GM04504 (cell line): Measurements from ENCODE around the gene KRTAP1-1.
"Not testable (repeated sequence)": the region's sequence is repeated elsewhere in the genome, so short reads cannot be mapped to it uniquely, and the experiment has no call there.

Experiments
- DNase-seq: peaks from one replicate; pipeline ENCODE4 v3.0.0-alpha.2; 2012; ENCODE audit warnings: low read depth

KRTAP1-1 gene

GRCh38 chr17:41055130-41055529 is 13.9 kb upstream of the KRTAP1-1 start, which contains the start of gene KRTAP2-2:
KRTAP2-2 (minus strand) TSS chr17:41055230; CDS start chr17:41055211, 19 bp downstream.
- not testable (repeated sequence) for DNase-seq

- DNase-seq = not testable (repeated sequence)
Measured at GRCh38 chr17:41054556-41054955, 13.3 kb upstream of the KRTAP1-1 start.

- DNase-seq = no peak
Measured at GRCh38 chr17:41054025-41054424, 12.8 kb upstream of the KRTAP1-1 start.

DNA sequence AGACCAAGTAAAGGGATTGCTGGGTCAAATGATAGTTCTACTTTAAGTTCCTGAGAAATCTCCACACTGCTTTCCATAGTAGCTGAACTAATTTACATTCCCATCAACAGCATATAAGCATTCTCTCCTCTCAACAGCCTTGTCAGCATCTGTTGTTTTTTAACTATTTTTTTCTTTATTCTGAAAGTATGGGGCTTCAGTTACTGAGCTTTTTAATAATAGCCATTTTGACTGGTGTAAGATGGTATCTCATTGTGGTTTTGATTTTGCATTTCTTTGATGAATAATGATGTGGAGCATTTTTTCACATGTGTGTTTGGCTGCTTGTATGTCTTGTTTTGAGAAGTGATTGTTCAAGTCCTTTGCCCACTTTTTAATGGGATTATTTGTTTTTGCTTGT is 11.3 kb upstream of the KRTAP1-1 start:
- DNase-seq = no peak

DNA sequence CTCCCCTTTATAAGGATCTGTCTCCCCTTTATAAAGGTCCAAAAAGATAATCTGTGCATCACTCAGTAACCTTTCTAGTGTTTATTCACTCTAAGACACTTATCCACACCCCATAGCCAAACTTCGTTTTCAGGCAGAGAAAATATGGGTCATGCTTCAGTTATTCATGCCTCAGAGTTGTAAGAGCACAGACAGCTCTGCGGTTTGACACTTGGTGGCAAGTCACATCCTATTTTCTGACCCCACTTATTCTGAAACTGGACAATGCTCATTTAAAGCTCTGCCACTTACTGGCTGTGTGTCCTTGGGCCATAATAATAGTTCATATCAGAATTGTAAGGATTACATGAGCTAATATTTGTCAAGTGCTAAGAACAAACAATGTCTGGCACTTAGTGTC is 7.9 kb upstream of the KRTAP1-1 start:
- DNase-seq = no peak

DNA sequence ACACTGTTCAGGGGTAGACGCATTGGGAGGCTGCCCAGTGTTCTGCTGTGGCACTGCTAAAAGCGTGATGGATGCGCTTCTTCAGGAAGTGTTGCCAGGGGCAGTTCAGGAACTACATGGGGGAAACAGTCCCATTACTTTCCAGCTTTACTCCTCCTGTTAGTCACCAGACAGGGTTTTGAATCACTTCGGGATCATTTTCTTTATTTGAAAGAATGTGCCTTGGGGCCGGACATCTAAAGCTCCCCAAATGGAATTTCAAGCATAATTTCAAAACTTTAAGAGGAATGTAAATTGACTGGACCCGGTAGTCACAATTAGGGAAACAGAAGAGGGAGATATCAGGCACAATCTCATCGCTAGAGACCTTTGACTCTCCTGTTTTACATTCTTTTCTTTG is 7.2 kb upstream of the KRTAP1-1 start:
- no peak for DNase-seq

DNA sequence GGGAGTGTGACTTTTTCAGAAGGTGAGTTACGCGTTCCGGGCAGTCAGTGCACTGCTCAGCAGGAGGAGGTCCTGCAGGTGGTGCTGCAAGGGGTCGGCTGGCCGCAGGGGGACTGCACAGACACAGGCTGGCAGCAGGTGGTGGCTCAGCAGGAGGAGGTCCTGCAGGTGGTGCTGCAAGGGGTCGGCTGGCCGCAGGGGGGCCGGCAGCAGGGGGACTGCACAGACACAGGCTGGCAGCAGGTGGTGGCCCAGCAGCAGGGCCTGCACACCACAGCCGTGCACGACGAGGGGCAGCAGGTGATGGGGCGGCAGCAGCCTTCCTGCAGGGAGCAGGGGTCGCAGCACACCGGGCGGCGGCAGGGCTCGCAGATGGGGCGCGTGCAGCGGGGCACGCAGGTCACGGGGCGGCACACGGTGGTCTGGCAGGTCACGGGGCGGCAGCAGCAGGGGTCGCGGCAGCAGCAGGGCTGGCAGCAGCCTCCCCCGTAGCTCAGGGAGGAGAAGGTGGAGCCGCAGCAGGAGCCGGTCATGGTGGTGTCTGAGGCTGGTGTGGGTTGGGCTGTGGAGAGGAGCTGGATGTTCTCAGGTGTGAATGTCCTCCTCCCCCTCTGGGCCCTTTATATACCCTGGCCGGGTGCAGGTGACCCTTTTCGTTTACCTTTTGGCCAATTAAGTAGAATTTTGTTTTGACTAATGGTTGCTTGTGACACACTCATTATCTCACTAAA is 5.7 kb upstream of the KRTAP1-1 start, which contains the start of gene KRTAP2-1:
Gene KRTAP2-1, minus strand, starts transcription at position 582 of the 731 bp plus-strand sequence. Its CDS starts 49 bp downstream, at position 533.
- not testable (repeated sequence) for DNase-seq

DNA sequence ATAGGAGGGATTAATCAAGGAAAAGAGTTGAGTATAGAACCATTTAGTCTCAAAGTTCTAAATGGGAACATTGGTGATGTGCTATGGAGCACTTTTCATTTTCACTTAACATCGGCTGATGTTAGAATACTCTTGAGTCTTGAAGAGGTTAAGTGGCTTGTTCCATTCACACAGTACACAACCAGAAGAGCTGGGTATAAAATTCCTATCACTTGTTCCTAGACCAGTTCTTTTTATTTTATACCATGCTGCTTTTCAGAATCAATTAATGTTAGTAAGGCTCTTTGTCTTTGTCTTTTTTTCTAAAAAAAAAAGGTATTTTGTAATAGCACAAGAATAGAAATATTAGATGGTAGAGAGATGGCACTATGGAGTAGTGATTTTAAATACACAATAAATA is 1.7 kb upstream of the KRTAP1-1 start:
- DNase-seq = no peak

- DNase-seq = no peak
Measured at GRCh38 chr17:41037853-41038350, 3.3 kb downstream of the KRTAP1-1 start.

DNA sequence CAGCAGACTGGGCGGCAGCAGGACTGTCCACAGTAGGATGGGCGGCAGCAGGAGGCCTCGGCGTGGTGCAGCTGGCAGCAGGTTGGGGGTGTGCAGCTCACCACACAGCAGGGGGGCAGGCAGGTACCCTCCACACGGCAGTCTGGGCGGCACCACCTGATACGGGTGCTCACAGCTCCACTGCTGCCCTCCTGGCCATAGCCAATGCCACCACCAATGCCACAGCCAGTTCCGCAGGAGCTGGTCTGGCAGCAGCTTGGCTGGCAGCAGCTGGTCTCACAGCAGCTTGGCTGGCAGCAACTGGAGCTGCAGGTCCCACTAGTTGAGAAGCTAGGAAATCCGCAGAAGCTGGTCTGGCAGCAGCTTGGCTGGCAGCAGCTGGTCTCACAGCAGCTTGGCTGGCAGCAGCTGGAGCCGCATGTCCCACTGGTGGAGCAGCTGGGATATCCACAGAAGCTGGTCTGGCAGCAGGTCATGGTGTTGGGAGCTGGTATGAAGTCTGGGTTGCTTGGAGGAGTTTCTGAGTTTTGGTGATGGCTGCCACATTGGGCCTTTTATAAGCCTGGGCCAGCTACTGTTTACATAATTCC is 6.8 kb downstream of the KRTAP1-1 start, which contains the start of gene KRTAP1-3:
Gene KRTAP1-3, minus strand, starts transcription at position 529 of the 590 bp plus-strand sequence. Its CDS starts 53 bp downstream, at position 476.
- not testable (repeated sequence) for DNase-seq

DNA sequence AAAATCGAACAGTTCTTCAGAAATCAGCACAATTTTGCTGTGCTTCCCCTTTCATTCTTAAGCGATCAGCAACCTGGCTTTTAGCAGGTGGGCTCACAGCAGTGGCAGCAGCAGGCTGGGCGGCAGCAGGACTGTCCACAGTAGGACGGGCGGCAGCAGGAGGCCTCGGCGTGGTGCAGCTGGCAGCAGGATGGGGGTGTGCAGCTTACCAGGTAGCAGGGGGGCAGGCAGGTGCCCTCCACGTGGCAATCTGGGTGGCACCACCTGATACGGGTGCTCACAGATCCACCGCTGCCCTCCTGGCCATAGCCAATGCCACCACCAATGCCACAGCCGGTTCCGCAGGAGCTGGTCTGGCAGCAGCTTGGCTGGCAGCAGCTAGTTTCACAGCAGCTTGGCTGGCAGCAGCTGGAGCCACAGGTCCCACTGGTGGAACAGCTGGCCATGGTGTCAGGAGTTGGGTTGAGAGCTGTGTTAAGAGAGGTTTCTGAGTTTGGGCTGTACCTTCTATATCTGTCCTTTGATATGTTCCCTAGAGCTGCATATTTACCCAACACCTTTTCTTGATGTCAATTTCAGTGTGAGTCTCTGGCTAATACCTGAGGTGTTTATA is 11.5 kb downstream of the KRTAP1-1 start, which contains the start of gene KRTAP1-4:
Gene KRTAP1-4, minus strand, starts transcription at position 563 of the 613 bp plus-strand sequence. Its CDS starts 117 bp downstream, at position 446.
- DNase-seq = no peak

GRCh38 chr17:41026715-41027471 is 14.4 kb downstream of the KRTAP1-1 start, which contains the start of gene KRTAP1-5:
KRTAP1-5 (minus strand) TSS chr17:41027208; CDS start chr17:41027155, 53 bp downstream.
- peak; percentile 80 for DNase-seq

DNA sequence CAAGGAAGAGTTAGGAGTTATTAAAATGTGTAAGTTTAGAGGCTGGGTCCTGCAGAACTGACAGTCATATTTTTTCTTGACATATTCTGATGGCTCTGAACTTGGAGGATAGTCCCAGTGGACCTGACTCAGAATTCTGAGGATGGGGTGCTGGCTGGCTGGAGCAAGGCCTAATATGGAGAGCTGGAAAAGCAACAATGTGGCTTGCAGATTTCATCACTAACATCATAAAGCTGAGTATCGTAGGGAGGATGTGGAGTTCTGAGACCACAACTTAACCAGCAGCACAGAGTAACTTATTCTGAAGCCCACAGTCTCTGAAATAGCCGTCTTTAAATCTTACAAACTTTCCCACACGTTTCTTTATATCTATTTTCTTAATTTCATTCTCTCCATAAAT is 16.6 kb downstream of the KRTAP1-1 start:
- DNase-seq = peak; percentile 24

DNA sequence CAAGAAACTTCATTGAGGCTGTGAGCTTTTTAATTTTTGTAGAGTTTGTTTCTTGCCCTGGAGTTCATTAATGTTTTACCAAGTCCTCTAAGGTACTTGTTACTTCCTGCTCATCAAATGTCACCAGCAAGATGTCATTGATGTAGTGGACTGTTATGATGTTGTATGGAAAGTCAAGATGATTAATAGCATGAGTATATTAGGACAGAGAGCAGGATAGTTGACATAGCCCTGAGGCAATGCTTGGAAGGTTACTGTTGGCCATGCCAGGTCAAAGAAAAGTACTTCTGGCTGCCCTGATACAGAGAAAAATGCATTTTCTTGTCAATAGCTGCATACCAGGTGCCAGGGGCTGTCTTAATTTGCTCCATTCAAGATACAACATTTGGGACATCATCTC is 20.9 kb downstream of the KRTAP1-1 start:
- DNase-seq = no peak

- DNase-seq = no peak
Measured at GRCh38 chr17:41019415-41019814, 21.8 kb downstream of the KRTAP1-1 start.

DNA sequence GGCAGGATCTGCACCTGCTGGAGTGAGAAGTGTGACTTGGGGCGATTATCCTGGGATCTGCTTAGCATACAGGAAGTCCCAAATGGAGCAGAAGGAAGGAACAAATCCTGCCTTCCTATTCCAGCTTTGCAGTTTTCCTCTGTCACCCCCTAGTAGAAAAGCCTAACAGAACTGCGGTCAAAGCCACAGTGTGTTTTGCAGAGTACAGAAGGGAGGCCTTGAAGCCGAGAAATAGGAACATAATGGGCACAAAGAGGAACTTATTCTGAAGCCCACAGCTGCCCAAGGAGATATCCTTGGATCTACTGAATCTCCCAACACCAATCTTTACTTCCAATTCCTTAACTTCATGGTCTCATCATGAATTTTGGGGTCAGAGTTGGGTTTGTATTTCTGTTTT is 22.7 kb downstream of the KRTAP1-1 start:
- no peak for DNase-seq

DNA sequence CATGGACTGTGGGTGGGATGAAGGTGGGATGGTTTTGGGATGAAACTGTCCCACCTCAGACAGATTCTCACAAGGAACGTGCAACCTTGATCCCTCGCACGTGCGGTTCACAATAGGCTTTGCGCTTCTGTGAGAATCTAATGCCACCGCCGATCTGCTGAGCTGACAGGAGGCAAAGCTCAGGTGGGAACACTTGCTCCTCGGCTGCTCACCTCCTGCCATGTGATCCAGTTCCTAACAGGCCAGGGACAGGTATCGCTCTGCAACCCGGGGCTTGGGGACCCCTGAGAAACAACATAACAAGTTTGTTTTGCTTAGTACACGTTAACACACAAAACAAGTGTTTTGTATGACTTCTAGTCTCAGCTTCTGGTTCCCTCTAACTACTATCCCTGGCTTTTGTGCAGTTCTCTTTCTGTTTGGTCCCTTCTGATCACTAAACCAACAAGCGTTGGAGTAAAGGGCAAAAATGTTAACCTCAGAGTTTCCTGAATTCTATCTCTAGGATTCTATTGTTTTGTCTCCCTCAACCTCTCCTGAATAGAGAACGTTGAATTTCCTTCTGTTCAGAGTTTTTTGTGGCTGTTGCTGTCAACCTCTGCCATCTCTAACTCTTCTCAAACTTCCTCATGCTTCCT is 24.6 kb downstream of the KRTAP1-1 start:
- DNase-seq = no peak

- DNase-seq = no peak
Measured at GRCh38 chr17:41015454-41015853, 25.8 kb downstream of the KRTAP1-1 start.

- DNase-seq = peak; percentile 69
Measured at GRCh38 chr17:41013606-41014005, 27.6 kb downstream of the KRTAP1-1 start.

- peak; percentile 72 for DNase-seq
Measured at GRCh38 chr17:41013181-41013580, 28.1 kb downstream of the KRTAP1-1 start.
